Measurements from ENCODE around the gene RPTOR.
"Not testable (repeated sequence)": the region's sequence is repeated elsewhere in the genome, so short reads cannot be mapped to it uniquely, and the experiment has no call there.

RPTOR gene

GRCh38 chr17:80758481-80759376 lies 214.1 kb downstream of the RPTOR start:
- Mint-ChIP-seq H3K36me3 (ENCODE audit: low read depth) (peaks cover 77% of the 10 kb centered on the region), H3K4me1 (ENCODE audit: low read depth) (peaks cover 68% of the 10 kb centered on the region), H3K27ac (peak overlapping the region; percentile 94), H3K27me3 (no peaks in the 10 kb centered on the region), H3K9me3 (no peaks in the 10 kb centered on the region), H3K4me3 (peak overlapping the region; percentile 33)
- DNase-seq: no peak

GRCh38 chr17:80759377-80759673 lies 214.7 kb downstream of the RPTOR start:
- H3K4me3 Mint-ChIP-seq: peak overlapping the region; percentile 33
- peaks cover 71% of the 10 kb centered on the region for H3K36me3 Mint-ChIP-seq (ENCODE audit: low read depth)
- DNase-seq: no peak
- H3K4me1 Mint-ChIP-seq (ENCODE audit: low read depth): peaks cover 67% of the 10 kb centered on the region
- H3K9me3 Mint-ChIP-seq: no peaks in the 10 kb centered on the region
- H3K27me3 Mint-ChIP-seq: no peaks in the 10 kb centered on the region
- peak overlapping the region; percentile 94 for H3K27ac Mint-ChIP-seq

GRCh38 chr17:80760511-80760911 lies 215.9 kb downstream of the RPTOR start:
- peak overlapping the region; percentile 98 for H3K27ac Mint-ChIP-seq
- peaks cover 79% of the 10 kb centered on the region for H3K4me1 Mint-ChIP-seq (ENCODE audit: low read depth)
- H3K36me3 Mint-ChIP-seq (ENCODE audit: low read depth): peaks cover 62% of the 10 kb centered on the region
- no peak overlapping the region for H3K4me3 Mint-ChIP-seq
- H3K9me3 Mint-ChIP-seq: no peaks in the 10 kb centered on the region
- peak; percentile 31 for DNase-seq
- H3K27me3 Mint-ChIP-seq: no peaks in the 10 kb centered on the region

GRCh38 chr17:80761110-80761871 lies 216.7 kb downstream of the RPTOR start:
- peak overlapping the region; percentile 69 for H3K4me3 Mint-ChIP-seq
- DNase-seq: peak; percentile 77
- peak overlapping the region; percentile 98 for H3K27ac Mint-ChIP-seq
- peaks cover 80% of the 10 kb centered on the region for H3K4me1 Mint-ChIP-seq (ENCODE audit: low read depth)
- peaks cover 62% of the 10 kb centered on the region for H3K36me3 Mint-ChIP-seq (ENCODE audit: low read depth)
- H3K27me3 Mint-ChIP-seq: no peaks in the 10 kb centered on the region
- H3K9me3 Mint-ChIP-seq: no peaks in the 10 kb centered on the region

GRCh38 chr17:80762076-80762475 lies 217.4 kb downstream of the RPTOR start:
- Mint-ChIP-seq H3K27ac (peak overlapping the region; percentile 98), H3K27me3 (no peaks in the 10 kb centered on the region), H3K9me3 (no peaks in the 10 kb centered on the region), H3K36me3 (ENCODE audit: low read depth) (peaks cover 56% of the 10 kb centered on the region), H3K4me1 (ENCODE audit: low read depth) (peaks cover 82% of the 10 kb centered on the region), H3K4me3 (peak overlapping the region; percentile 69)
- DNase-seq: peak; percentile 40

GRCh38 chr17:80763293-80763867 lies 218.7 kb downstream of the RPTOR start:
- Mint-ChIP-seq H3K4me3 (peak overlapping the region; percentile 17), H3K4me1 (ENCODE audit: low read depth) (peaks cover 74% of the 10 kb centered on the region), H3K9me3 (no peaks in the 10 kb centered on the region), H3K27me3 (no peaks in the 10 kb centered on the region), H3K27ac (peak overlapping the region; percentile 92), H3K36me3 (ENCODE audit: low read depth) (peaks cover 49% of the 10 kb centered on the region)
- no peak for DNase-seq

- Mint-ChIP-seq H3K27ac (peak overlapping the region; percentile 83), H3K36me3 (ENCODE audit: low read depth) (peaks cover 47% of the 10 kb centered on the region), H3K4me1 (ENCODE audit: low read depth) (peaks cover 64% of the 10 kb centered on the region), H3K4me3 (peak overlapping the region; percentile 43)
- not testable (repeated sequence) for DNase-seq, H3K27me3 Mint-ChIP-seq, H3K9me3 Mint-ChIP-seq
Measured at GRCh38 chr17:80764627-80765145, 220.0 kb downstream of the RPTOR start.

GRCh38 chr17:80765241-80765961 lies 220.8 kb downstream of the RPTOR start:
- peak overlapping the region; percentile 83 for H3K27ac Mint-ChIP-seq
- H3K4me3 Mint-ChIP-seq: peak overlapping the region; percentile 43
- DNase-seq: no peak
- H3K36me3 Mint-ChIP-seq (ENCODE audit: low read depth): peaks cover 46% of the 10 kb centered on the region
- H3K27me3 Mint-ChIP-seq: no peaks in the 10 kb centered on the region
- H3K4me1 Mint-ChIP-seq (ENCODE audit: low read depth): peaks cover 57% of the 10 kb centered on the region
- no peaks in the 10 kb centered on the region for H3K9me3 Mint-ChIP-seq

- Mint-ChIP-seq H3K4me3 (no peak overlapping the region), H3K9me3 (no peaks in the 10 kb centered on the region), H3K27ac (peak overlapping the region; percentile 83), H3K27me3 (no peaks in the 10 kb centered on the region), H3K4me1 (ENCODE audit: low read depth) (peaks cover 54% of the 10 kb centered on the region), H3K36me3 (ENCODE audit: low read depth) (peaks cover 52% of the 10 kb centered on the region)
- no peak for DNase-seq
Measured at GRCh38 chr17:80766290-80766855, 221.7 kb downstream of the RPTOR start.

GRCh38 chr17:80768389-80768788 lies 223.8 kb downstream of the RPTOR start:
- H3K27me3 Mint-ChIP-seq: no peaks in the 10 kb centered on the region
- H3K4me3 Mint-ChIP-seq: no peak overlapping the region
- H3K36me3 Mint-ChIP-seq (ENCODE audit: low read depth): peaks cover 49% of the 10 kb centered on the region
- DNase-seq: no peak
- H3K4me1 Mint-ChIP-seq (ENCODE audit: low read depth): peaks cover 50% of the 10 kb centered on the region
- no peak overlapping the region for H3K27ac Mint-ChIP-seq
- H3K9me3 Mint-ChIP-seq: no peaks in the 10 kb centered on the region

- H3K27me3 Mint-ChIP-seq: no peaks in the 10 kb centered on the region
- H3K4me1 Mint-ChIP-seq (ENCODE audit: low read depth): peaks cover 53% of the 10 kb centered on the region
- no peaks in the 10 kb centered on the region for H3K9me3 Mint-ChIP-seq
- H3K36me3 Mint-ChIP-seq (ENCODE audit: low read depth): peaks cover 50% of the 10 kb centered on the region
- no peak for DNase-seq
- no peak overlapping the region for H3K27ac Mint-ChIP-seq
- H3K4me3 Mint-ChIP-seq: no peak overlapping the region
Measured at GRCh38 chr17:80768936-80769335, 224.3 kb downstream of the RPTOR start.

GRCh38 chr17:80769516-80769915 lies 224.9 kb downstream of the RPTOR start:
- H3K27ac Mint-ChIP-seq: no peak overlapping the region
- H3K4me1 Mint-ChIP-seq (ENCODE audit: low read depth): peaks cover 55% of the 10 kb centered on the region
- peaks cover 56% of the 10 kb centered on the region for H3K36me3 Mint-ChIP-seq (ENCODE audit: low read depth)

GRCh38 chr17:80769936-80770625 lies 225.4 kb downstream of the RPTOR start:
- Mint-ChIP-seq H3K27ac (no peak overlapping the region), H3K36me3 (ENCODE audit: low read depth) (peaks cover 61% of the 10 kb centered on the region), H3K27me3 (no peaks in the 10 kb centered on the region), H3K4me3 (no peak overlapping the region), H3K4me1 (ENCODE audit: low read depth) (peaks cover 55% of the 10 kb centered on the region), H3K9me3 (no peaks in the 10 kb centered on the region)
- DNase-seq: no peak

More at GRCh38 chr17:80769516-80769915, 224.9 kb downstream of the RPTOR start:
- Mint-ChIP-seq H3K27me3 (no peaks in the 10 kb centered on the region), H3K4me3 (no peak overlapping the region), H3K9me3 (no peaks in the 10 kb centered on the region)
- DNase-seq: no peak

Measured in activated T-cell treated with anti-CD3 and anti-CD28 coated beads, Interleukin-2, amount 50 U/mL, for 24 hours (primary cell).